ENCODE data around the gene PNMA6F. TPM values are rescaled to one million over a fixed set of nuclear protein-coding genes. Genes with fewer than 3 reads are reported as not detected.

Gene PNMA6F
- total RNA-seq, 1 experiment from 2014 or later: not detected

- DNase-seq (ENCODE audit: low read depth, low spot score) (no peak), ATAC-seq (peak; percentile 22; the same call in 1 of the 2 replicates)
- Histone ChIP-seq H3K79me2 (ENCODE audit: insufficient read depth, low read length) (no peaks in the 10 kb centered on the region), H3K4me2 (ENCODE audit: low read length) (no peak overlapping the region), H2AFZ (ENCODE audit: low read depth, low read length, poor library complexity, severe bottlenecking) (no peak overlapping the region), H3K36me3 (ENCODE audit: control insufficient read depth in 1 of 2, insufficient read depth in 2 of 2, low read length in 2 of 2) (no peaks in the 10 kb centered on the region), H3K9ac (ENCODE audit: low read length) (no peak overlapping the region), H3K27ac (ENCODE audit: low read depth, low read length) (no peak overlapping the region), H4K20me1 (ENCODE audit: insufficient read depth) (no peaks in the 10 kb centered on the region), H3K9me2 (ENCODE audit: insufficient read depth) (no peaks in the 10 kb centered on the region), H3K4me1 (ENCODE audit: control insufficient read depth in 1 of 2, insufficient read depth in 2 of 2, low read length in 2 of 2) (no peaks in the 10 kb centered on the region), H3K4me3 (replicated peaks in 1 of 2; ENCODE audit: low read depth in 1 of 2, low read length in 2 of 2) (no peak overlapping the region), H3K9me3 (ENCODE audit: control insufficient read depth in 1 of 2, insufficient read depth in 1 of 2, low read depth in 1 of 2, low read length in 2 of 2) (no peaks in the 10 kb centered on the region), H3K27me3 (ENCODE audit: insufficient read depth, low read length) (no peaks in the 10 kb centered on the region)
- intact Hi-C loops (cut with micrococcal nuclease): no loop called here
- POLR2A ChIA-PET: no interaction called here
- CTCF ChIA-PET: no interaction called here
- no TSS peak for BruUV-seq (replicated peaks)
- TF ChIP-seq CEBPB (IDR thresholded peaks at IDR 0.05; ENCODE audit: low read depth): no peak
- no peak for TF ChIP-seq REST (IDR thresholded peaks at IDR 0.05; ENCODE audit: low read depth)
- no peak for TF ChIP-seq ZFX (IDR thresholded peaks at IDR 0.05)
- TF ChIP-seq EGR1 (IDR thresholded peaks at IDR 0.05; ENCODE audit: low read depth): no peak
- no peak for TF ChIP-seq YY1 (IDR thresholded peaks at IDR 0.05; ENCODE audit: extremely low read depth, insufficient replicate concordance, low read depth, low read length)
- TF ChIP-seq EZH2 (IDR thresholded peaks at IDR 0.05): no peak
- no peak for TF ChIP-seq CBX3 (IDR thresholded peaks at IDR 0.05; ENCODE audit: low read depth)
- no peak for TF ChIP-seq POLR2A (IDR thresholded peaks at IDR 0.05; ENCODE audit: borderline replicate concordance, extremely low read depth, insufficient read depth, insufficient read length)
- no peak for TF ChIP-seq SRF (IDR thresholded peaks at IDR 0.05; ENCODE audit: low read depth)
- TF ChIP-seq ZBTB33 (IDR thresholded peaks at IDR 0.05; ENCODE audit: extremely low read depth, insufficient replicate concordance, low read length): no peak
- RAD21 ChIA-PET (ENCODE audit: low non-redundant PET in 1 of 2, low total read pairs in 2 of 2, uncharacterized antibody in 2 of 2, unreplicated experiment in 2 of 2): no interaction called here
Measured at GRCh38 chrX:153353416-153353815, 31.8 kb upstream of the PNMA6F start.

All from HCT116 (cell line).